Fibroblast of lung (primary cell): ENCODE results near the gene KRTDAP. TPM values are rescaled to one million over a fixed set of nuclear protein-coding genes. Genes with fewer than 3 reads are reported as not detected.

ENCODE experiments used
- DNase-seq, 2 donors: peaks; one replicate each; pipeline versions ENCODE4 v3.0.0 to v3.0.0-alpha.2; 2010; ENCODE audit warnings: low read depth in 2 of 2
- H2AFZ ChIP-seq: 2 replicates; pipeline ENCODE4 v1.5.1; 2012; ENCODE audit warnings: low read length, control low read depth, inconsistent platforms
- H3K27ac ChIP-seq: 2 replicates; pipeline ENCODE4 v1.5.1; 2011; ENCODE audit warnings: low read length, control low read depth; ENCODE audit not compliant: insufficient read depth
- H3K27me3 ChIP-seq: 2 replicates; pipeline ENCODE4 v1.5.1; 2011; ENCODE audit warnings: mild to moderate bottlenecking, low read length; ENCODE audit not compliant: control insufficient read depth, insufficient read depth
- H3K36me3 ChIP-seq: 2 replicates; pipeline ENCODE4 v1.5.1; 2011; ENCODE audit warnings: low read length; ENCODE audit not compliant: control insufficient read depth, insufficient read depth
- H3K4me1 ChIP-seq: 2 replicates; pipeline ENCODE4 v1.5.1; 2011; ENCODE audit warnings: low read length; ENCODE audit not compliant: control insufficient read depth, insufficient read depth; ENCODE audit errors: extremely low read depth
- H3K4me2 ChIP-seq: 2 replicates; pipeline ENCODE4 v1.5.1; 2011; ENCODE audit warnings: low read length, control low read depth; ENCODE audit not compliant: insufficient read depth; ENCODE audit errors: extremely low read depth
- H3K4me3 ChIP-seq, 4 experiments: fragments of 200-600 bp in 1 of 4; sonication (generic) in 1 of 4; replicated peaks in 1 of 4; 2 replicates each; pipeline ENCODE4 v1.5.1; 2011 to 2016; ENCODE audit warnings: low read length in 4 of 4, low read depth in 3 of 4, mild to moderate bottlenecking in 3 of 4, control low read depth in 2 of 4, inconsistent platforms in 1 of 4, mixed read lengths in 1 of 4; ENCODE audit not compliant: insufficient read depth in 1 of 4; ENCODE audit errors: control extremely low read depth in 1 of 4
- H3K79me2 ChIP-seq: 2 replicates; pipeline ENCODE4 v1.5.1; 2012; ENCODE audit warnings: mild to moderate bottlenecking, low read length, inconsistent platforms; ENCODE audit not compliant: control insufficient read depth, insufficient read depth
- H3K9ac ChIP-seq: 2 replicates; pipeline ENCODE4 v1.5.1; 2011; ENCODE audit warnings: mild to moderate bottlenecking, low read length, control low read depth; ENCODE audit not compliant: insufficient read depth
- H3K9me3 ChIP-seq: 2 replicates; pipeline ENCODE4 v1.5.1; 2012; ENCODE audit warnings: low read depth, low read length; ENCODE audit not compliant: control insufficient read depth, insufficient read depth
- H4K20me1 ChIP-seq: 2 replicates; pipeline ENCODE4 v1.5.1; 2011; ENCODE audit warnings: low read length; ENCODE audit not compliant: control insufficient read depth, insufficient read depth; ENCODE audit errors: extremely low read depth
- CTCF ChIP-seq, 2 donors: IDR thresholded peaks in 1 of 2; conservative IDR thresholded peaks in 1 of 2; 1 replicate in 1 of 2; 2 replicates in 1 of 2; pipeline ENCODE4 v1.5.1; 2011 to 2012; ENCODE audit warnings: low read length in 2 of 2, control low read depth in 1 of 2, inconsistent platforms in 1 of 2, low read depth in 1 of 2, mild to moderate bottlenecking in 1 of 2
- EZH2 ChIP-seq: IDR thresholded peaks from 2 replicates; pipeline ENCODE4 v1.5.1; 2012; ENCODE audit warnings: low read length, control low read depth, mild to moderate bottlenecking; ENCODE audit errors: missing control alignments
- polyA plus RNA-seq, 2 donors: library from polyadenylated mRNA; depleted of rRNA in 1 of 2; stranded (reverse) in 1 of 2; unstranded in 1 of 2; fragments of >200 nt; gene quantifications; 2 replicates each; pipeline ENCODE4 v1.2.1, GENCODE V29; 2011 to 2012; ENCODE audit warnings: missing spikeins in 1 of 2
- total RNA-seq: library from RNA; depleted of rRNA; stranded (reverse); fragments of >200 nt; gene quantifications from 2 replicates; pipeline ENCODE4 v1.2.1, GENCODE V29; 2014

KRTDAP gene
- total and polyA plus RNA-seq, 2 donors (not counting 1 experiment from before 2014, with no cell fraction given), result not detected

DNA sequence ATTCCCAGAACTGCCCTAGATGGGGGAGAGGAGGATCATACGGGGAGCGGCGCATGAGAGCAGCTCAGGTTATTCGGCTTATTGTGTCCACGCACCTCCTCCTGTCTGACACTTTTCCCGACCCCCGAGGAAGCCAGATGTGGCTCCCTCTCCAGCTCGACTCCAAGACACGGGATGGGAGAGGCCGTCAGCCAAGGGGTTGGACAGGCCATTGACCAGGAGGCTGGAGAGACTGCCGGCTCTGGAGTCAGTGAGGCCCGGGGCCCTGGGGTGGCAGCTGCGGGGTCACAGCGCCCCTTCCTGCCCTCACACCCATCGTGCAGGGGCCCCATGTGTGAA lies 20.3 kb upstream of the KRTDAP start:
- no peak for DNase-seq
- Histone ChIP-seq H3K79me2 (no peaks in the 10 kb centered on the region), H3K4me1 (peaks cover 10% of the 10 kb centered on the region), H3K9me3 (no peaks in the 10 kb centered on the region), H3K9ac (no peak overlapping the region), H3K27me3 (peaks cover 26% of the 10 kb centered on the region), H3K27ac (no peak overlapping the region), H3K36me3 (no peaks in the 10 kb centered on the region), H4K20me1 (no peaks in the 10 kb centered on the region), H3K4me2 (peak overlapping the region; percentile 75), H2AFZ (no peak overlapping the region), H3K4me3 (no peak overlapping the region)
- no peak for TF ChIP-seq CTCF (conservative IDR thresholded peaks at IDR 0.05 in 1 of 2, IDR thresholded peaks at IDR 0.05 in 1 of 2; ENCODE audit: low read depth in 1 of 2, low read length in 2 of 2)
- TF ChIP-seq EZH2, result no peak

GRCh38 chr19:35509861-35510625 lies 19.8 kb upstream of the KRTDAP start:
- Histone ChIP-seq H3K4me2 (peak overlapping the region; percentile 75), H3K9ac (no peak overlapping the region), H4K20me1 (no peaks in the 10 kb centered on the region), H3K36me3 (no peaks in the 10 kb centered on the region), H3K27me3 (peaks cover 31% of the 10 kb centered on the region), H3K9me3 (no peaks in the 10 kb centered on the region), H3K4me1 (peaks cover 10% of the 10 kb centered on the region), H3K27ac (no peak overlapping the region), H3K79me2 (no peaks in the 10 kb centered on the region), H2AFZ (peak overlapping the region; percentile 12), H3K4me3 (peak overlapping the region; percentile 28 to 45 (median 36))
- peak; percentile 21 to 22 for DNase-seq
- TF ChIP-seq CTCF (conservative IDR thresholded peaks at IDR 0.05 in 1 of 2, IDR thresholded peaks at IDR 0.05 in 1 of 2; ENCODE audit: low read depth in 1 of 2, low read length in 2 of 2), result peak; percentile 69 to 77
- peak; percentile 64 for TF ChIP-seq EZH2

GRCh38 chr19:35509018-35509652 lies 18.9 kb upstream of the KRTDAP start:
- Histone ChIP-seq H3K4me2 (no peak overlapping the region), H3K27me3 (peaks cover 31% of the 10 kb centered on the region)
- no peak for DNase-seq

More at GRCh38 chr19:35509018-35509652, 18.9 kb upstream of the KRTDAP start:
- Histone ChIP-seq H3K4me3 (no peak overlapping the region), H4K20me1 (no peaks in the 10 kb centered on the region), H3K9me3 (no peaks in the 10 kb centered on the region), H3K27ac (no peak overlapping the region), H2AFZ (no peak overlapping the region), H3K36me3 (no peaks in the 10 kb centered on the region), H3K79me2 (no peaks in the 10 kb centered on the region), H3K9ac (no peak overlapping the region), H3K4me1 (peaks cover 7% of the 10 kb centered on the region)
- TF ChIP-seq EZH2, result no peak
- no peak for TF ChIP-seq CTCF (conservative IDR thresholded peaks at IDR 0.05 in 1 of 2, IDR thresholded peaks at IDR 0.05 in 1 of 2; ENCODE audit: low read depth in 1 of 2, low read length in 2 of 2)
